Brain microvascular endothelial cell (primary cell): ENCODE data around the gene APRT.
A peak's percentile ranks its signal among the peaks of the same experiment; 100 is the strongest.

ENCODE experiments used
- DNase-seq: peaks from one replicate; pipeline ENCODE4 v3.0.0-alpha.2; 2020
- H3K27ac ChIP-seq: fragments of 250-450 bp; sonication (Bioruptor Pico); 2 replicates; pipeline ENCODE4 v1.5.1; 2020; ENCODE audit warnings: mild to moderate bottlenecking, moderate library complexity
- H3K27me3 ChIP-seq: fragments of 250-450 bp; sonication (Bioruptor Pico); replicated peaks from 2 replicates; pipeline ENCODE4 v1.5.1; 2020; ENCODE audit warnings: mild to moderate bottlenecking
- H3K36me3 ChIP-seq: fragments of 250-450 bp; sonication (Bioruptor Pico); replicated peaks from 2 replicates; pipeline ENCODE4 v1.5.1; 2020; ENCODE audit warnings: mild to moderate bottlenecking
- H3K4me3 ChIP-seq: 2 replicates; pipeline ENCODE4 v1.5.1; 2011; ENCODE audit warnings: low read depth, mild to moderate bottlenecking, control low read depth, low read length, moderate library complexity
- CTCF ChIP-seq: IDR thresholded peaks from 2 replicates; pipeline ENCODE4 v1.5.1; 2011; ENCODE audit warnings: low read depth, mild to moderate bottlenecking, moderate library complexity, low read length, control low read depth, inconsistent platforms; ENCODE audit errors: missing control alignments
- in situ Hi-C: cut with HindIII; loops from 2 replicates; pipeline ENCODE4 v1.10.0; 2017; ENCODE audit warnings: low sequenced_read_pairs, low pct_ligation_motif_present

The APRT gene

DNA sequence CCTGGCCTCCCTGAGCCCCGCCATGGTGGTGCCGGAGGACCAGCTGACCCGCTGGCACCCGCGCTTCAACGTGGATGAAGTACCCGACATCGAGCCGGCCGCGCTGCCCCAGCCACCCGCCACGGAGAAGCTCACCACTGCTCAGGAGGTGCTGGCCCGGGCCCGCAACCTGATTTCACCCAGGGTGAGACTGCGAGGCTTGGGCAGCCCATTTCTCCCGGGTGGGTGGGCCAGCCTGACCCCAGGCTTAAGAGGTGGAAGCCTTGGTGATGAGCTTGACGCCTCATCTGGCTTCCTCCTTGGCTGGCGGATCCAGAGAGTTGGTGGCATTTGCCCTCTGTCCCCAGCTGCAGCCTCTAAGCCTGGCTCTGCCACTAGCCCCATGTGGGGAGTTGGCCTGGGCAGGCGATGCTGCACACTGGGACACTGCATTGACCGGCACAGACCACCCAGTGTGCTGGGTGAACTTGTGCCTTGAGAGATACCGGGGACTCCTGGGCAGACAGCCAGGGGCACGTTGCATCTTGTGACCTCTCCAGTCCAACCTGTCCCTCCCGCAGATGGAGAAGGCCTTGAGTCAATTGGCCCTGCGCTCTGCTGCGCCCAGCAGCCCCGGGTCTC, 5.1 kb downstream of the APRT start:
- Histone ChIP-seq H3K4me3 (no peak overlapping the region), H3K27me3 (no peaks in the 10 kb centered on the region), H3K36me3 (peaks cover 13% of the 10 kb centered on the region), H3K27ac (no peak overlapping the region)
- TF ChIP-seq CTCF = no peak
- in situ Hi-C loops = no loop called here
- DNase-seq = no peak

DNA sequence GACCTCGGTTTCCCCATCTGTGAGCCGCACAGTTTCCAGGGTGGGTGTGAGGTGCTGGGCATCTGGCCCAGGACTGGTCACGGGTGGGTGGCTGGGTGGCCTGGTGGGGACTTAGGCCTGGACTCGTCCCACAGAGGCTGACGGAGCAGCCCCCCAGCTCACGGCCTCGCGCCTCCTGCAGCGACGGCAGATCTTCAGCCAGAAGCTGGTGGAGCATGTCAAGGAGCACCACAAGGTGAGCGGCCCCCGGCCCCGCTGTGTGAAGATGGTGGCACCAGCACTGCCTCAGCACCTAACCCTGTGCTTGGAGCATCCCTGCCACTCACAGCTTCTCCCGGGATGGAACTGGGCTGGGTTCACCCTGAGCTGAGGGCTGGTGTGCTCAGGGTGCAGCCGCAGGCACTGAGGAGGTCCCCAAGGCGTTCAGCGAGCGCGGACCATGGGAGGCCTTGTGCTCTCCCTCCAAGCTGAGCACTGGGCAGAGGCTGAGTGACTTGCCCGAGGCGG, 5.8 kb downstream of the APRT start:
- in situ Hi-C loops = no loop called here
- Histone ChIP-seq H3K4me3 (no peak overlapping the region), H3K27ac (no peak overlapping the region), H3K36me3 (peaks cover 13% of the 10 kb centered on the region), H3K27me3 (no peaks in the 10 kb centered on the region)
- DNase-seq = no peak
- no peak for TF ChIP-seq CTCF

- H3K27me3 ChIP-seq = no peaks in the 10 kb centered on the region
- no peak overlapping the region for H3K27ac ChIP-seq
- no peak for TF ChIP-seq CTCF
- H3K36me3 ChIP-seq = peaks cover 13% of the 10 kb centered on the region
- in situ Hi-C loops = no loop called here
- peak overlapping the region; percentile 9 for H3K4me3 ChIP-seq
- DNase-seq = no peak
These were observed 6.4 kb downstream of the APRT start for GRCh38 chr16:88805340-88805715.

DNA sequence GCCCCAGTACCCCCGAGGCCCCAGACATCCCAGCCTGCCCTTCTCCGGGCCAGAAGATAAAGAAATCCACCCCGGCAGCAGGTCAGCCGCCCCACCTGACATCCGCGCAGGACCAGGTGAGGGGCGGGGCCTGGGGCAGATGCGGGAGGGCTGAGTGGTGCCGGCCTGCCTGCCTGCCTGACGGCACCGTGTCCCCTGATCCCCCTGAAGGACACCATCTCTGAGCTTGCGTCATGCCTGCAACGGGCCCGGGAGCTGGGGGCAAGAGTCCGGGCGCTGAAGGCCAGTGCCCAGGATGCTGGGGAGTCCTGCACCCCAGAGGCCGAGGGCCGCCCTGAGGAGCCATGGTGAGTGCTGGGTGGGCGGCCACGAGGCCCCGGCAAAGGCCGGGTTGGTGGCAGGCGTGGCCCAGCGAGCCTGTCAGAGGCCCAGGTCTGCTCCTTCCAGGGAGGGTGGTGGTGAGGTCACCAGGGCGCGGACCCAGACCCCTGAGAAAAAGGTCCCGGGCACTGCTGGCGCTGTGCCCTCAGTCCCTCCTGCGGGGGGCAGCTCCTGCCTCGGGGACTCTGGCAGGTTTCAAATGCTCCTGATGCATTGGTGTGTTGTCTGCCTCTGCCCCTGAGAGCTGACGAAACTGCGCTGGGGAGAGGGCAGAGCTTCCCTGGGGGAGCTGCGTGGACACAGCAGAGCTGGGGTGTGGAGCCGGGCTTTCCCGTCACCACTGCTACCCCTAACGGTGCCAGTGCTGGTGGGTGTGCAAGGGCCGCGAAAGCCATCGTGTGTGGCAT, 7.0 kb downstream of the APRT start:
- no peak for DNase-seq
- no peak overlapping the region for H3K27ac ChIP-seq
- peaks cover 12% of the 10 kb centered on the region for H3K36me3 ChIP-seq
- H3K4me3 ChIP-seq = peak overlapping the region; percentile 59
- no peak for TF ChIP-seq CTCF
- no peaks in the 10 kb centered on the region for H3K27me3 ChIP-seq
- in situ Hi-C loops = no loop called here

GRCh38 chr16:88804173-88804551, 7.6 kb downstream of the APRT start:
- H3K27ac ChIP-seq = no peak overlapping the region
- in situ Hi-C loops = no loop called here
- TF ChIP-seq CTCF = no peak
- H3K4me3 ChIP-seq = peak overlapping the region; percentile 59
- DNase-seq = no peak
- no peaks in the 10 kb centered on the region for H3K27me3 ChIP-seq
- peaks cover 6% of the 10 kb centered on the region for H3K36me3 ChIP-seq
